Neural progenitor cell (in vitro differentiated cells): ENCODE results near the gene COL8A1. TPM values are rescaled to one million over a fixed set of nuclear protein-coding genes. Genes with fewer than 3 reads are reported as not detected.

ENCODE experiments used
- DNase-seq: peaks from one replicate; pipeline ENCODE4 v3.0.0-alpha.2; 2016; ENCODE audit warnings: low spot score
- H2AFZ ChIP-seq: fragments of 200-600 bp; sonication (generic); replicated peaks from 2 replicates; pipeline ENCODE4 v1.6.1; 2016; ENCODE audit warnings: antibody characterized with exemption
- H3F3A ChIP-seq: fragments of 200-600 bp; sonication (generic); 2 replicates; pipeline ENCODE4 v1.6.1; 2016; ENCODE audit warnings: antibody characterized with exemption, low read depth
- H3K27ac ChIP-seq: fragments of 200-600 bp; sonication (generic); 2 replicates; pipeline ENCODE4 v1.5.1; 2016; ENCODE audit warnings: mild to moderate bottlenecking
- H3K27me3 ChIP-seq: fragments of 200-600 bp; sonication (generic); 2 replicates; pipeline ENCODE4 v1.6.1; 2016; ENCODE audit warnings: mild to moderate bottlenecking, moderate library complexity
- H3K36me3 ChIP-seq: fragments of 200-600 bp; sonication (generic); 2 replicates; pipeline ENCODE4 v1.5.1; 2016
- H3K4me1 ChIP-seq: fragments of 200-600 bp; sonication (generic); 2 replicates; pipeline ENCODE4 v1.6.1; 2016; ENCODE audit warnings: mixed run types
- H3K4me2 ChIP-seq: fragments of 200-600 bp; sonication (generic); 2 replicates; pipeline ENCODE4 v1.6.1; 2016
- H3K4me3 ChIP-seq: fragments of 200-600 bp; sonication (generic); 2 replicates; pipeline ENCODE4 v1.5.1; 2016
- H3K79me2 ChIP-seq: fragments of 200-600 bp; sonication (generic); 2 replicates; pipeline ENCODE4 v1.6.1; 2016; ENCODE audit warnings: low read depth
- H3K9ac ChIP-seq: fragments of 200-600 bp; sonication (generic); 2 replicates; pipeline ENCODE4 v1.6.1; 2016
- H3K9me3 ChIP-seq: fragments of 200-600 bp; sonication (generic); 2 replicates; pipeline ENCODE4 v1.5.1; 2016; ENCODE audit warnings: low read depth
- H4K20me1 ChIP-seq: fragments of 200-600 bp; sonication (generic); 2 replicates; pipeline ENCODE4 v1.6.1; 2016; ENCODE audit warnings: low read depth
- H3K27ac Mint-ChIP-seq: 3 replicates; pipeline ENCODE4 v1.8.0; 2021; ENCODE audit warnings: mixed read lengths
- H3K27me3 Mint-ChIP-seq: 2 replicates; pipeline ENCODE4 v1.8.0; 2022; ENCODE audit warnings: low read depth, mild to moderate bottlenecking, inconsistent platforms, moderate library complexity, mixed read lengths; ENCODE audit not compliant: insufficient read depth
- H3K36me3 Mint-ChIP-seq: 3 replicates; pipeline ENCODE4 v1.8.0; 2021; ENCODE audit warnings: mixed read lengths
- H3K4me1 Mint-ChIP-seq: 3 replicates; pipeline ENCODE4 v1.8.0; 2021; ENCODE audit warnings: mixed read lengths
- H3K4me3 Mint-ChIP-seq: 3 replicates; pipeline ENCODE4 v1.8.0; 2021; ENCODE audit warnings: mild to moderate bottlenecking, moderate library complexity, mixed read lengths
- H3K9me3 Mint-ChIP-seq: 3 replicates; pipeline ENCODE4 v1.8.0; 2020; ENCODE audit warnings: mixed read lengths
- CTCF ChIP-seq: fragments of 200-600 bp; sonication (generic); IDR thresholded peaks from 2 replicates; pipeline ENCODE4 v1.5.1; 2017; ENCODE audit warnings: antibody characterized with exemption, mild to moderate bottlenecking
- EZH2 ChIP-seq: fragments of 200-600 bp; sonication (generic); IDR thresholded peaks from 2 replicates; pipeline ENCODE4 v1.6.1; 2017; ENCODE audit warnings: antibody characterized with exemption, mild to moderate bottlenecking, moderate library complexity
- EZH2phosphoT487 ChIP-seq: fragments of 200-600 bp; sonication (generic); IDR thresholded peaks from 2 replicates; pipeline ENCODE4 v1.6.1; 2017; ENCODE audit warnings: antibody characterized with exemption
- total RNA-seq: library from RNA; depleted of rRNA; stranded (reverse); fragments of >200 nt; gene quantifications from 2 replicates; pipeline ENCODE4 v1.2.3, GENCODE V29; 2015; ENCODE audit warnings: low replicate concordance

The COL8A1 gene
- total RNA-seq, 1 donor from 2014 or later, result not detected

GRCh38 chr3:99789011-99789721 lies 150.8 kb downstream of the COL8A1 start:
- Mint-ChIP-seq H3K27me3 (no peaks in the 10 kb centered on the region), H3K4me1 (no peaks in the 10 kb centered on the region), H3K36me3 (no peaks in the 10 kb centered on the region), H3K4me3 (no peak overlapping the region), H3K9me3 (no peaks in the 10 kb centered on the region), H3K27ac (no peak overlapping the region)
- Histone ChIP-seq H3F3A (no peaks in the 10 kb centered on the region), H3K79me2 (no peaks in the 10 kb centered on the region), H3K9me3 (no peaks in the 10 kb centered on the region), H3K27ac (no peak overlapping the region), H3K36me3 (no peaks in the 10 kb centered on the region), H2AFZ (no peak overlapping the region), H3K4me2 (no peak overlapping the region), H3K27me3 (no peaks in the 10 kb centered on the region), H4K20me1 (no peaks in the 10 kb centered on the region), H3K9ac (no peak overlapping the region), H3K4me3 (no peak overlapping the region), H3K4me1 (no peaks in the 10 kb centered on the region)
- DNase-seq, result peak; percentile 57
- TF ChIP-seq EZH2phosphoT487 (no peak), CTCF (peak; percentile 64), EZH2 (no peak)

DNA sequence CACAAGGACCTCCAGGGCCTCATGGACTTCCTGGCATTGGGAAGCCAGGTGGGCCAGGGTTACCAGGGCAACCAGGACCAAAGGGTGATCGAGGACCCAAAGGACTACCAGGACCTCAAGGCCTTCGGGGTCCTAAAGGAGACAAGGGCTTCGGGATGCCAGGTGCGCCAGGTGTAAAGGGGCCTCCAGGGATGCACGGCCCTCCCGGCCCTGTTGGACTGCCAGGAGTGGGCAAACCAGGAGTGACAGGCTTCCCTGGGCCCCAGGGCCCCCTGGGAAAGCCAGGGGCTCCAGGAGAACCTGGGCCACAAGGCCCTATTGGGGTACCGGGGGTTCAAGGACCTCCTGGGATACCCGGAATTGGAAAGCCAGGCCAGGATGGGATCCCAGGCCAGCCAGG lies 156.1 kb downstream of the COL8A1 start:
- Mint-ChIP-seq H3K4me3 (no peak overlapping the region), H3K4me1 (no peaks in the 10 kb centered on the region), H3K27me3 (no peaks in the 10 kb centered on the region), H3K27ac (no peak overlapping the region), H3K36me3 (no peaks in the 10 kb centered on the region), H3K9me3 (no peaks in the 10 kb centered on the region)
- Histone ChIP-seq H3K79me2 (no peaks in the 10 kb centered on the region), H3K4me1 (no peaks in the 10 kb centered on the region), H3K4me2 (no peak overlapping the region), H3F3A (no peaks in the 10 kb centered on the region), H3K9me3 (no peaks in the 10 kb centered on the region), H2AFZ (no peak overlapping the region), H3K36me3 (no peaks in the 10 kb centered on the region), H3K4me3 (no peak overlapping the region), H3K9ac (no peak overlapping the region), H3K27me3 (no peaks in the 10 kb centered on the region), H4K20me1 (no peaks in the 10 kb centered on the region), H3K27ac (no peak overlapping the region)
- DNase-seq, result no peak
- TF ChIP-seq EZH2, result no peak
- TF ChIP-seq EZH2phosphoT487, result no peak
- no peak for TF ChIP-seq CTCF

DNA sequence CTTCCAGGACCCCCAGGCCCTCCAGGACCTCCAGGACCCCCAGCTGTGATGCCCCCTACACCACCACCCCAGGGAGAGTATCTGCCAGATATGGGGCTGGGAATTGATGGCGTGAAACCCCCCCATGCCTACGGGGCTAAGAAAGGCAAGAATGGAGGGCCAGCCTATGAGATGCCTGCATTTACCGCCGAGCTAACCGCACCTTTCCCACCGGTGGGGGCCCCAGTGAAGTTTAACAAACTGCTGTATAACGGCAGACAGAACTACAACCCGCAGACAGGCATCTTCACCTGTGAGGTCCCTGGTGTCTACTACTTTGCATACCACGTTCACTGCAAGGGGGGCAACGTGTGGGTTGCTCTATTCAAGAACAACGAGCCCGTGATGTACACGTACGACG lies 157.2 kb downstream of the COL8A1 start:
- Histone ChIP-seq H3K79me2 (no peaks in the 10 kb centered on the region), H3K4me3 (no peak overlapping the region), H3K27ac (no peak overlapping the region), H3F3A (no peaks in the 10 kb centered on the region), H3K27me3 (no peaks in the 10 kb centered on the region), H3K9me3 (no peaks in the 10 kb centered on the region), H4K20me1 (no peaks in the 10 kb centered on the region), H3K4me1 (no peaks in the 10 kb centered on the region), H3K4me2 (no peak overlapping the region), H3K9ac (no peak overlapping the region), H2AFZ (no peak overlapping the region), H3K36me3 (no peaks in the 10 kb centered on the region)
- Mint-ChIP-seq H3K27ac (no peak overlapping the region), H3K4me1 (no peaks in the 10 kb centered on the region), H3K9me3 (no peaks in the 10 kb centered on the region), H3K36me3 (no peaks in the 10 kb centered on the region), H3K4me3 (no peak overlapping the region), H3K27me3 (no peaks in the 10 kb centered on the region)
- DNase-seq, result no peak
- TF ChIP-seq EZH2phosphoT487 (no peak), EZH2 (no peak), CTCF (no peak)
